H9 (cell line): ENCODE results near the gene BICD1. TPM values are rescaled to one million over a fixed set of nuclear protein-coding genes. Genes with fewer than 3 reads are reported as not detected.
A peak's percentile ranks its signal among the peaks of the same experiment; 100 is the strongest.

Experiments used
- DNase-seq: peaks from one replicate; pipeline ENCODE4 v3.0.0-alpha.2; 2017
- H2AFZ ChIP-seq: one replicate; pipeline ENCODE4 v1.6.1; 2013; ENCODE audit warnings: mild to moderate bottlenecking, low read length, control low read depth, moderate library complexity
- H2AK5ac ChIP-seq: 2 replicates; pipeline ENCODE4 v1.6.1; 2013; ENCODE audit warnings: low read length, control low read depth, mixed read lengths; ENCODE audit not compliant: insufficient read length
- H2BK120ac ChIP-seq: one replicate; pipeline ENCODE4 v1.6.1; 2013; ENCODE audit warnings: low read depth, mild to moderate bottlenecking, low read length, control low read depth, inconsistent platforms; ENCODE audit not compliant: poor library complexity, severe bottlenecking
- H2BK12ac ChIP-seq: 2 replicates; pipeline ENCODE4 v1.6.1; 2013; ENCODE audit warnings: low read length, control low read depth, mixed read lengths, low read depth; ENCODE audit not compliant: insufficient read length
- H2BK15ac ChIP-seq: 2 replicates; pipeline ENCODE4 v1.6.1; 2013; ENCODE audit warnings: low read depth, low read length, control low read depth
- H2BK20ac ChIP-seq: one replicate; pipeline ENCODE4 v1.6.1; 2013; ENCODE audit warnings: low read depth, mild to moderate bottlenecking, low read length, control low read depth, inconsistent platforms; ENCODE audit not compliant: poor library complexity, severe bottlenecking
- H2BK5ac ChIP-seq: 2 replicates; pipeline ENCODE4 v1.6.1; 2013; ENCODE audit warnings: low read length, control low read depth, mixed read lengths; ENCODE audit not compliant: insufficient read length
- H3K14ac ChIP-seq: 2 replicates; pipeline ENCODE4 v1.6.1; 2013; ENCODE audit warnings: low read length, control low read depth; ENCODE audit not compliant: insufficient read depth
- H3K18ac ChIP-seq: 2 replicates; pipeline ENCODE4 v1.6.1; 2013; ENCODE audit warnings: low read depth, mild to moderate bottlenecking, mixed read lengths, low read length, control low read depth; ENCODE audit not compliant: insufficient read length
- H3K23ac ChIP-seq: 2 replicates; pipeline ENCODE4 v1.6.1; 2013; ENCODE audit warnings: low read length, control low read depth, mixed read lengths, low read depth; ENCODE audit not compliant: insufficient read length
- H3K23me2 ChIP-seq: 2 replicates; pipeline ENCODE4 v1.6.1; 2013; ENCODE audit warnings: low read depth, mild to moderate bottlenecking, mixed read lengths, low read length, control low read depth; ENCODE audit not compliant: insufficient read length, poor library complexity, severe bottlenecking
- H3K27ac ChIP-seq: 2 replicates; pipeline ENCODE4 v1.5.1; 2013; ENCODE audit warnings: low read length, control low read depth, mixed read lengths, low read depth; ENCODE audit not compliant: insufficient read length
- H3K27me3 ChIP-seq: 2 replicates; pipeline ENCODE4 v1.6.1; 2013; ENCODE audit warnings: low read length, control low read depth, inconsistent platforms; ENCODE audit not compliant: insufficient read depth
- H3K4ac ChIP-seq: 2 replicates; pipeline ENCODE4 v1.6.1; 2013; ENCODE audit warnings: low read depth, mild to moderate bottlenecking, control low read depth, inconsistent platforms, low read length, moderate library complexity
- H3K4me1 ChIP-seq: 2 replicates; pipeline ENCODE4 v1.6.1; 2013; ENCODE audit warnings: low read length, control low read depth, inconsistent platforms; ENCODE audit not compliant: insufficient read depth
- H3K4me2 ChIP-seq: 2 replicates; pipeline ENCODE4 v1.6.1; 2013; ENCODE audit warnings: low read length, control low read depth, mixed read lengths; ENCODE audit not compliant: insufficient read length, insufficient read depth
- H3K56ac ChIP-seq: 2 replicates; pipeline ENCODE4 v1.6.1; 2013; ENCODE audit warnings: low read depth, mild to moderate bottlenecking, mixed read lengths, low read length, control low read depth; ENCODE audit not compliant: insufficient read length
- H3K79me1 ChIP-seq: 2 replicates; pipeline ENCODE4 v1.6.1; 2013; ENCODE audit warnings: low read depth, mild to moderate bottlenecking, moderate library complexity, low read length, control low read depth, inconsistent platforms; ENCODE audit not compliant: insufficient read depth, poor library complexity, severe bottlenecking
- H3K79me2 ChIP-seq: 2 replicates; pipeline ENCODE4 v1.6.1; 2013; ENCODE audit warnings: low read length, control low read depth, inconsistent platforms; ENCODE audit not compliant: insufficient read depth
- H3K9ac ChIP-seq: 2 replicates; pipeline ENCODE4 v1.6.1; 2013; ENCODE audit warnings: low read length, control low read depth, mixed read lengths; ENCODE audit not compliant: insufficient read length; ENCODE audit errors: extremely low read depth
- H3K9me3 ChIP-seq: one replicate; pipeline ENCODE4 v1.6.1; 2013; ENCODE audit warnings: low read depth, low read length, inconsistent platforms; ENCODE audit not compliant: control insufficient read depth
- H3T11ph ChIP-seq: one replicate; pipeline ENCODE4 v1.6.1; 2013; ENCODE audit warnings: mild to moderate bottlenecking, low read length, control low read depth, inconsistent platforms
- H4K20me1 ChIP-seq: one replicate; pipeline ENCODE4 v1.6.1; 2013; ENCODE audit not compliant: control insufficient read depth, insufficient read length, insufficient read depth
- H4K5ac ChIP-seq: 2 replicates; pipeline ENCODE4 v1.6.1; 2013; ENCODE audit warnings: low read depth, mild to moderate bottlenecking, mixed read lengths, low read length, control low read depth; ENCODE audit not compliant: insufficient read length
- H4K8ac ChIP-seq: replicated peaks from 2 replicates; pipeline ENCODE4 v1.6.1; 2013; ENCODE audit warnings: low read length, control low read depth, mixed read lengths, low read depth; ENCODE audit not compliant: insufficient read length
- H4K91ac ChIP-seq: 2 replicates; pipeline ENCODE4 v1.6.1; 2013; ENCODE audit warnings: low read depth, mild to moderate bottlenecking, moderate library complexity, mixed read lengths, low read length, control low read depth; ENCODE audit not compliant: insufficient read length
- H3K27ac Mint-ChIP-seq, 3 experiments: 2 replicates in 2 of 3; 3 replicates in 1 of 3; pipeline ENCODE4 v1.8.0; 2020 to 2021; ENCODE audit warnings: mixed read lengths in 3 of 3, mild to moderate bottlenecking in 1 of 3, moderate library complexity in 1 of 3
- H3K27me3 Mint-ChIP-seq: 2 replicates; pipeline ENCODE4 v1.8.0; 2021; ENCODE audit warnings: low read depth, mild to moderate bottlenecking, moderate library complexity, mixed read lengths
- H3K36me3 Mint-ChIP-seq, 3 experiments: 2 replicates in 2 of 3; 3 replicates in 1 of 3; pipeline ENCODE4 v1.8.0; 2020 to 2021; ENCODE audit warnings: low read depth in 3 of 3, mixed read lengths in 3 of 3; ENCODE audit not compliant: insufficient read depth in 1 of 3
- H3K4me1 Mint-ChIP-seq, 2 experiments: 2 replicates each; pipeline ENCODE4 v1.8.0; 2020; ENCODE audit warnings: mixed read lengths in 2 of 2
- H3K4me3 Mint-ChIP-seq, 2 experiments: 2 replicates in 1 of 2; 3 replicates in 1 of 2; pipeline ENCODE4 v1.8.0; 2020 to 2021; ENCODE audit warnings: mild to moderate bottlenecking in 2 of 2, mixed read lengths in 2 of 2, moderate library complexity in 1 of 2
- H3K9me3 Mint-ChIP-seq, 2 experiments: 2 replicates in 1 of 2; 3 replicates in 1 of 2; pipeline ENCODE4 v1.8.0; 2020; ENCODE audit warnings: mild to moderate bottlenecking in 2 of 2, mixed read lengths in 2 of 2, moderate library complexity in 1 of 2
- CTCF ChIP-seq: fragments of 200-600 bp; sonication (generic); conservative IDR thresholded peaks from 3 replicates; pipeline ENCODE4 v1.8.0; 2021; ENCODE audit warnings: antibody characterized with exemption, mild to moderate bottlenecking
- WGBS: extraction: QIAGEN DNeasy Blood & Tissue Kit; methylation state at CpG from one replicate; pipeline ENCODE4 v1.1.7; 2013; ENCODE audit warnings: missing lambda C conversion rate, low lambda C conversion rate, mixed read lengths; ENCODE audit not compliant: insufficient read length; ENCODE audit errors: extremely low coverage; 5-methylcytosine and 5-hydroxymethylcytosine counted together
- total RNA-seq: library from RNA; stranded (reverse); gene quantifications from 2 replicates; pipeline ENCODE4 v1.2.1, GENCODE V29; 2021

BICD1 gene
- total RNA-seq, 1 experiment from 2014 or later = 134 TPM

GRCh38 chr12:32201096-32201495, 94.4 kb downstream of the BICD1 start:
- Mint-ChIP-seq H3K36me3 (peaks cover 26 to 66% (median 55%) of the 10 kb centered on the region in 3 experiments), H3K4me3 (no peak overlapping the region), H3K27ac (peak overlapping the region in 1 of 3 experiments; percentile 21; a peak in 3 of 7 replicates), H3K27me3 (no peaks in the 10 kb centered on the region), H3K9me3 (peaks cover 24 to 28% of the 10 kb centered on the region in 2 experiments), H3K4me1 (peaks cover 6 to 22% of the 10 kb centered on the region in 2 experiments; a peak in 2 of 4 replicates)
- no peaks in the 10 kb centered on the region for H3K79me2 ChIP-seq
- H3K27me3 ChIP-seq = no peaks in the 10 kb centered on the region
- no peak overlapping the region for H3K14ac ChIP-seq
- no peak overlapping the region for H4K5ac ChIP-seq
- H2BK12ac ChIP-seq = no peak overlapping the region
- no peaks in the 10 kb centered on the region for H3K4me1 ChIP-seq
- no peak overlapping the region for H3K9ac ChIP-seq
- H3K27ac ChIP-seq = no peak overlapping the region
- H3K23ac ChIP-seq = no peak overlapping the region
- H3K4ac ChIP-seq = no peak overlapping the region
- H3K23me2 ChIP-seq = no peaks in the 10 kb centered on the region
- no peak overlapping the region for H2AFZ ChIP-seq
- no peak for TF ChIP-seq CTCF
- no peak overlapping the region for H3K56ac ChIP-seq
- H2BK5ac ChIP-seq = no peak overlapping the region
- H3K9me3 ChIP-seq = peaks cover 5% of the 10 kb centered on the region
- H3T11ph ChIP-seq = no peak overlapping the region
- H4K8ac ChIP-seq = no peak overlapping the region
- no peak overlapping the region for H3K4me2 ChIP-seq
- H3K79me1 ChIP-seq = no peaks in the 10 kb centered on the region
- no peak for DNase-seq
- H2BK120ac ChIP-seq = no peak overlapping the region
- no CpG with 5 or more reads among the region's 2 CpGs for WGBS
- no peak overlapping the region for H2AK5ac ChIP-seq
- no peak overlapping the region for H2BK20ac ChIP-seq
- no peak overlapping the region for H3K18ac ChIP-seq
- H4K20me1 ChIP-seq = no peaks in the 10 kb centered on the region
- no peak overlapping the region for H4K91ac ChIP-seq
- H2BK15ac ChIP-seq = no peak overlapping the region
